ENCODE data around the gene LRMDA. TPM values are rescaled to one million over a fixed set of nuclear protein-coding genes. Genes with fewer than 3 reads are reported as not detected.
A peak's percentile ranks its signal among the peaks of the same experiment; 100 is the strongest.

Gene LRMDA
- total RNA-seq, 1 donor from 2014 or later = 18.7 TPM

DNA sequence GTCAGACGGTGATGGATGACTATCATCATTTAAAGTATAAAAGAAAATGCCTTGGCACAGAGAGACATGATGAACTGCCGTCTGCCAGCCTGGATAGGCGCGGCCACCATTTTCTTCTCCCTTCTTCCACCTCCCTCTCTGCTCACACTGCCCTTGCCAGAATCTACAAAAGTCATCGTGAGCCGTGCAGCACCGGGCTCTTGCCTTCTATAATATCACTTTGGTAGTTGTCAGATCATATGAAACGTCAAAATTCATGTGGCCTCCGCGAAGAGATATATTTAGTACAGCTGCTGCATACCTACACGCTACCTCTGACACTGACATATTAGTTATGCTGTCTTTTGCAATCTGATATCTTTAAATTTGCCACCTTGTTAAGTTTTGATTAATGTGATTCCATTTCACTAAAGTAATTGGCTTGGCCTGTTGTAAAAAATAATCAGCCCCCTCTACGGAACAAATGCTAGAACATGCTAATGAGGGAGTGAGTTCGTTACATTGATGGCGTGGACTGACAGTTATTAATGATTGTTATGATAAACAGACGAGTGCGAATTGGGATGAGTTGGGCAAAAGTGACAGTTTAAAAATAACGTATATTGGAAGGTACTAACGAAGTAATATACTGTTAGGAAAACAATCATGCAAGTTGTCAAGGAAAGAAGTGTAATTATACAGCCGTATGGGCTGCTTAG is 214.9 kb downstream of the LRMDA start:
- no peak for DNase-seq (ENCODE audit: low read depth)
- Histone ChIP-seq H3K4me3 (ENCODE audit: low read depth, low read length) (no peak overlapping the region), H3K27me3 (ENCODE audit: control insufficient read depth, insufficient read depth, low read length) (no peaks in the 10 kb centered on the region), H3K36me3 (ENCODE audit: control insufficient read depth, insufficient read depth, low read length) (no peaks in the 10 kb centered on the region)
- TF ChIP-seq, protein P1, sequence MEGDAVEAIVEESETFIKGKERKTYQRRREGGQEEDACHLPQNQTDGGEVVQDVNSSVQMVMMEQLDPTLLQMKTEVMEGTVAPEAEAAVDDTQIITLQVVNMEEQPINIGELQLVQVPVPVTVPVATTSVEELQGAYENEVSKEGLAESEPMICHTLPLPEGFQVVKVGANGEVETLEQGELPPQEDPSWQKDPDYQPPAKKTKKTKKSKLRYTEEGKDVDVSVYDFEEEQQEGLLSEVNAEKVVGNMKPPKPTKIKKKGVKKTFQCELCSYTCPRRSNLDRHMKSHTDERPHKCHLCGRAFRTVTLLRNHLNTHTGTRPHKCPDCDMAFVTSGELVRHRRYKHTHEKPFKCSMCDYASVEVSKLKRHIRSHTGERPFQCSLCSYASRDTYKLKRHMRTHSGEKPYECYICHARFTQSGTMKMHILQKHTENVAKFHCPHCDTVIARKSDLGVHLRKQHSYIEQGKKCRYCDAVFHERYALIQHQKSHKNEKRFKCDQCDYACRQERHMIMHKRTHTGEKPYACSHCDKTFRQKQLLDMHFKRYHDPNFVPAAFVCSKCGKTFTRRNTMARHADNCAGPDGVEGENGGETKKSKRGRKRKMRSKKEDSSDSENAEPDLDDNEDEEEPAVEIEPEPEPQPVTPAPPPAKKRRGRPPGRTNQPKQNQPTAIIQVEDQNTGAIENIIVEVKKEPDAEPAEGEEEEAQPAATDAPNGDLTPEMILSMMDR (IDR thresholded peaks at IDR 0.05; ENCODE audit: insufficient read depth, low read length, poor library complexity, severe bottlenecking) = no peak

DNA sequence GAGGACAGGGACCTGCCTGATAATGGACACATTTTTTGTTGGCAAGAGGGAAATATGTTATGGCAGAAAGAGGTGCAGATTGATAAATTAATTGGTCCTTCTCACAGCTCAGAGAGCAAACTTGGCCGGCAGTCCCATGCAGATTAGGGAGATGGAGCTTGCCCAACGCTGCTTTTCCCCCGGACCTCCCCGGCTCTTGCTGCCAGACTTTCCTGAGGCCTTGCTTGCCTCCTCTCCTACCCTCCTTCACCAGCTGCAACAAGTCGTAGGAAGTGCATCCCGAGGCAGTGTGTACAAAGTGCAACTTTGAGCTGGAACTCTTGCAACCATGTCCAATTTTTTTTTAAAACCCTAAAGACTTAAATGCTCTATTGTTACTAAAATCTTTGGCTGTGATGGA is 215.5 kb downstream of the LRMDA start:
- H3K27me3 ChIP-seq (ENCODE audit: control insufficient read depth, insufficient read depth, low read length) = no peaks in the 10 kb centered on the region
- TF ChIP-seq, protein P1 (IDR thresholded peaks at IDR 0.05; ENCODE audit: insufficient read depth, low read length, poor library complexity, severe bottlenecking) = no peak
- no peak overlapping the region for H3K4me3 ChIP-seq (ENCODE audit: low read depth, low read length)
- H3K36me3 ChIP-seq (ENCODE audit: control insufficient read depth, insufficient read depth, low read length) = no peaks in the 10 kb centered on the region
- DNase-seq (ENCODE audit: low read depth) = no peak

DNA sequence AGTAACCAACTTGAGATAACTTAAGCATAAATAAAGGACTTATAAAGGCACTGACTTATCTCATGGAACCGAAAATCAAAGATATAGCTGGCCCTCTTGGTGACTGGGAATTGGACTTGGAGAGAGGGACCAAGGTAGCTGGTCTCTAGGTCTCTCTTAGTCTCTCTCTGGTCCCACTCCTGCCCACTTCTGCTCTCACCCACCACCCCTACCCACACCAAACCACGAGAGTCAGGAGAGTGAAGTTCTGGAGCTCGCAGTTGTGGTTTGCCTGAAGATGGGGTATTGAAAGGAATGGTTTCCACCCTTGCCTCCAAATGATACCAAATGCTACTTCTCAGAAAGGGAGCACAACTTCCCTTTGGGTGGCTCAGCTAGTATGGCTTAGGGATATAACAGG is 216.3 kb downstream of the LRMDA start:
- Histone ChIP-seq H3K36me3 (ENCODE audit: control insufficient read depth, insufficient read depth, low read length) (no peaks in the 10 kb centered on the region), H3K4me3 (ENCODE audit: low read depth, low read length) (no peak overlapping the region), H3K27me3 (ENCODE audit: control insufficient read depth, insufficient read depth, low read length) (no peaks in the 10 kb centered on the region)
- no peak for DNase-seq (ENCODE audit: low read depth)
- TF ChIP-seq, protein P1 (IDR thresholded peaks at IDR 0.05; ENCODE audit: insufficient read depth, low read length, poor library complexity, severe bottlenecking) = no peak

DNA sequence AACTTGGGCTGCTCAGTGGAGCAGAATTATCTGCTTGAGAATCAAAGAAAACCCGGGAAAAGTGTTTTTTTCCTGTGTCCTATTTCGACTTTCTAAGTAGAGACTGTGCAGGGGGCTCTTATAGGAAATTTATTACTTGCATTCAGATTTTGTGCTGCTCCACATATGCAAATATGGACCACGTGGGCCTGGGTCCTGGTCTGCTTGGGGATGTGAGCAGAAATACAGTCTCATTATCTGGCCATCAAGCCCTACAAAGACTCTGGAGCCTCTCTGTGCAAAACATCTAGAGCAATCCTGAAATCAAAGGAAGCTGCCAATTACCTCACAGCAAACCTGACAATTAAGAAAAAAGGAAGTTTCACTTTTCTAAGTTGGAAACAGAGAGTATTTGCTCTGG is 216.9 kb downstream of the LRMDA start:
- Histone ChIP-seq H3K4me3 (ENCODE audit: low read depth, low read length) (no peak overlapping the region), H3K36me3 (ENCODE audit: control insufficient read depth, insufficient read depth, low read length) (no peaks in the 10 kb centered on the region), H3K27me3 (ENCODE audit: control insufficient read depth, insufficient read depth, low read length) (no peaks in the 10 kb centered on the region)
- no peak for DNase-seq (ENCODE audit: low read depth)
- TF ChIP-seq, protein P1 (IDR thresholded peaks at IDR 0.05; ENCODE audit: insufficient read depth, low read length, poor library complexity, severe bottlenecking) = no peak

DNA sequence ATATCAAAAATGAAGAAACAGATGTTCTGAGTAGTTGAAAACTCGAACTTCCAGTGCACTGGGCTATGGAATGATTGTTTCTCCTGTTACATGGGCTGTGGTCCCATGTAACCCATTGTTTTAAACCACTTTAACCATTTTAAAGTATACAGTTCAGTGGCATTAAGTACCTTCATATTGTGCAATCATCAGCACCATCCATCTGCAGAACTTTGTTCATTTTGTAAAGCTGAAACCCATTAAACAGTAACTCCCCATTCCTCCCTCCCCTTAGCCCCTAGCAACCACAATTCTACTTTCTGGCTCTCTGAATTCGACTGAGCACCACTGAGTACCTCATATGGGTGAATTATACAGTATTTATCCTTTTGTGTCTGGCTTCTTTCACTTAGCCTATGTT is 217.4 kb downstream of the LRMDA start:
- Histone ChIP-seq H3K27me3 (ENCODE audit: control insufficient read depth, insufficient read depth, low read length) (no peaks in the 10 kb centered on the region), H3K4me3 (ENCODE audit: low read depth, low read length) (no peak overlapping the region), H3K36me3 (ENCODE audit: control insufficient read depth, insufficient read depth, low read length) (no peaks in the 10 kb centered on the region)
- TF ChIP-seq, protein P1 (IDR thresholded peaks at IDR 0.05; ENCODE audit: insufficient read depth, low read length, poor library complexity, severe bottlenecking) = no peak
- DNase-seq (ENCODE audit: low read depth) = peak; percentile 16

DNA sequence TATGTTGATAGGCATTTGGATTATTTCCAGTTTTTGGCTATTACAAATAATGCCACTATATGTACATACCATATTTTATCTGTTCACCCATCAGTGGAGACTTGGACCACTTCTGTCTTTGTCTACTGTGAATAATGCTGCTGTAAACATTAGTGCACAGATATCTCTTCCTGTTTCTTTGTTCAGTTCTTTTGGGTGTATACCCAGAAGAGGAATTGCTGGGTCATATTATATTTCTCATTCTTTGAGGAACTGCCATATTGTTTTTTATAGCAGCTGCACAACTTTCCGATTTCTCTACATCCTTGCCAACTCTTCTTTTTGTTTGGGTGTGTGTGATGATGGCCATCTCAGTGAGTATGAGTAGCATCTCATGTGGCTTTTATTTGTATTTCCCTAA is 218.0 kb downstream of the LRMDA start:
- H3K27me3 ChIP-seq (ENCODE audit: control insufficient read depth, insufficient read depth, low read length) = no peaks in the 10 kb centered on the region
- H3K4me3 ChIP-seq (ENCODE audit: low read depth, low read length) = no peak overlapping the region
- DNase-seq (ENCODE audit: low read depth) = no peak
- TF ChIP-seq, protein P1 (IDR thresholded peaks at IDR 0.05; ENCODE audit: insufficient read depth, low read length, poor library complexity, severe bottlenecking) = no peak
- no peaks in the 10 kb centered on the region for H3K36me3 ChIP-seq (ENCODE audit: control insufficient read depth, insufficient read depth, low read length)
